ENCODE measurements around the gene EXOC5. TPM values are rescaled to one million over a fixed set of nuclear protein-coding genes. Genes with fewer than 3 reads are reported as not detected.
"Not testable (repeated sequence)": the region's sequence is repeated elsewhere in the genome, so short reads cannot be mapped to it uniquely, and the experiment has no call there.

Gene EXOC5
- total RNA-seq, 5 donors from 2014 or later (not counting 1 experiment from before 2014, with no cell fraction given): 28.3 to 45.1 (median 36.3) TPM

- Mint-ChIP-seq H3K27me3 (no peaks in the 10 kb centered on the region), H3K27ac (no peak overlapping the region), H3K4me1 (peaks cover 0 to 4% (median 0%) of the 10 kb centered on the region in 3 donors), H3K4me3 (no peak overlapping the region), H3K36me3 (peaks cover 26% of the 10 kb centered on the region), H3K9me3 (no peaks in the 10 kb centered on the region)
- Histone ChIP-seq H3K4me1 (ENCODE audit: control insufficient read depth in 1 of 2, extremely low read depth in 1 of 2, insufficient read depth in 2 of 2, low read length in 2 of 2) (no peaks in the 10 kb centered on the region), H3K9me3 (no peaks in the 10 kb centered on the region), H3K36me3 (ENCODE audit: control insufficient read depth in 2 of 2, extremely low read depth in 1 of 2, insufficient read depth in 1 of 2, low read length in 1 of 2) (peaks cover 2 to 18% of the 10 kb centered on the region in 2 donors), H3K4me3 (ENCODE audit: control insufficient read depth in 1 of 2, extremely low read depth in 1 of 2, low read length in 1 of 2) (no peak overlapping the region), H3K27ac (ENCODE audit: low read length) (no peak overlapping the region), H3K27me3 (replicated peaks in 1 of 2; ENCODE audit: control insufficient read depth in 2 of 2, extremely low read depth in 1 of 2, insufficient read depth in 2 of 2, low read length in 1 of 2) (no peaks in the 10 kb centered on the region)
- CTCF ChIA-PET: interaction anchor here in 1 of 2 donors (0.6 kb wide), 1 partner anchor 75 kb away, joined by 4 read pairs; no protein-coding TSS in a partner anchor
- WGBS (ENCODE audit: insufficient coverage): no CpG with 5 or more reads among the region's 2 CpGs
- DNase-seq: no peak
- POLR2A ChIA-PET: interaction anchor here in 1 of 2 donors (0.8 kb wide), 1 partner anchor 24 kb away, joined by 3 read pairs; no protein-coding TSS in a partner anchor
- no peak for ATAC-seq (replicated peaks in 1 of 4)
Observed at GRCh38 chr14:57244106-57244505, 24.6 kb downstream of the EXOC5 start.

- H3K9me3 ChIP-seq: no peaks in the 10 kb centered on the region
Observed at GRCh38 chr14:57243320-57243719, 25.4 kb downstream of the EXOC5 start.

GRCh38 chr14:57240115-57240514 lies 28.6 kb downstream of the EXOC5 start:
- WGBS (ENCODE audit: insufficient coverage): 100% methylated on average over 1 of the region's 7 CpGs
- POLR2A ChIA-PET; H3K9me3 ChIP-seq; H3K4me1 ChIP-seq (ENCODE audit: control insufficient read depth in 1 of 2, extremely low read depth in 1 of 2, insufficient read depth in 2 of 2, low read length in 2 of 2); H3K4me3 ChIP-seq (ENCODE audit: control insufficient read depth in 1 of 2, extremely low read depth in 1 of 2, low read length in 1 of 2); H3K27ac Mint-ChIP-seq; H3K27ac ChIP-seq (ENCODE audit: low read length); H3K4me1 Mint-ChIP-seq; H3K9me3 Mint-ChIP-seq; H3K27me3 ChIP-seq (replicated peaks in 1 of 2; ENCODE audit: control insufficient read depth in 2 of 2, extremely low read depth in 1 of 2, insufficient read depth in 2 of 2, low read length in 1 of 2); CTCF ChIA-PET; ATAC-seq (replicated peaks in 1 of 4); DNase-seq; H3K27me3 Mint-ChIP-seq; H3K4me3 Mint-ChIP-seq: not testable (repeated sequence)
- peaks cover 2 to 22% of the 10 kb centered on the region in 2 donors for H3K36me3 ChIP-seq (ENCODE audit: control insufficient read depth in 2 of 2, extremely low read depth in 1 of 2, insufficient read depth in 1 of 2, low read length in 1 of 2)
- peaks cover 27% of the 10 kb centered on the region for H3K36me3 Mint-ChIP-seq

More at GRCh38 chr14:57243320-57243719, 25.4 kb downstream of the EXOC5 start:
- Histone ChIP-seq H3K27ac (ENCODE audit: low read length) (no peak overlapping the region), H3K4me3 (ENCODE audit: control insufficient read depth in 1 of 2, extremely low read depth in 1 of 2, low read length in 1 of 2) (no peak overlapping the region), H3K36me3 (ENCODE audit: control insufficient read depth in 2 of 2, extremely low read depth in 1 of 2, insufficient read depth in 1 of 2, low read length in 1 of 2) (peaks cover 2 to 22% of the 10 kb centered on the region in 2 donors), H3K27me3 (replicated peaks in 1 of 2; ENCODE audit: control insufficient read depth in 2 of 2, extremely low read depth in 1 of 2, insufficient read depth in 2 of 2, low read length in 1 of 2) (no peaks in the 10 kb centered on the region), H3K4me1 (ENCODE audit: control insufficient read depth in 1 of 2, extremely low read depth in 1 of 2, insufficient read depth in 2 of 2, low read length in 2 of 2) (no peaks in the 10 kb centered on the region)
- no peak overlapping the region for H3K4me3 Mint-ChIP-seq
- DNase-seq (no peak), ATAC-seq (replicated peaks in 1 of 4) (no peak)
- ChIA-PET CTCF (interaction anchor here in 1 of 2 donors (0.5 kb wide), 1 partner anchor 68 kb away, joined by 3 read pairs; no protein-coding TSS in a partner anchor), POLR2A (interaction anchor here in 1 of 2 donors (0.8 kb wide), 1 partner anchor 24 kb away, joined by 3 read pairs; no protein-coding TSS in a partner anchor)
- H3K4me1 Mint-ChIP-seq: no peaks in the 10 kb centered on the region
- H3K36me3 Mint-ChIP-seq: peaks cover 31% of the 10 kb centered on the region
- H3K9me3 Mint-ChIP-seq: no peaks in the 10 kb centered on the region
- no peaks in the 10 kb centered on the region for H3K27me3 Mint-ChIP-seq
- no peak overlapping the region for H3K27ac Mint-ChIP-seq

- Histone ChIP-seq H3K27me3 (replicated peaks in 1 of 2; ENCODE audit: control insufficient read depth in 2 of 2, extremely low read depth in 1 of 2, insufficient read depth in 2 of 2, low read length in 1 of 2) (no peaks in the 10 kb centered on the region), H3K4me3 (ENCODE audit: control insufficient read depth in 1 of 2, extremely low read depth in 1 of 2, low read length in 1 of 2) (no peak overlapping the region), H3K4me1 (ENCODE audit: control insufficient read depth in 1 of 2, extremely low read depth in 1 of 2, insufficient read depth in 2 of 2, low read length in 2 of 2) (no peaks in the 10 kb centered on the region), H3K9me3 (no peaks in the 10 kb centered on the region), H3K36me3 (ENCODE audit: control insufficient read depth in 2 of 2, extremely low read depth in 1 of 2, insufficient read depth in 1 of 2, low read length in 1 of 2) (peaks cover 0 to 40% of the 10 kb centered on the region in 2 donors), H3K27ac (ENCODE audit: low read length) (no peak overlapping the region)
- ChIA-PET CTCF (no interaction called here), POLR2A (no interaction called here)
- DNase-seq: no peak
- Mint-ChIP-seq H3K9me3 (peaks cover 3 to 4% (median 4%) of the 10 kb centered on the region in 3 donors), H3K36me3 (peaks cover 51% of the 10 kb centered on the region), H3K27ac (no peak overlapping the region), H3K27me3 (no peaks in the 10 kb centered on the region), H3K4me1 (no peaks in the 10 kb centered on the region), H3K4me3 (no peak overlapping the region)
- no CpG with 5 or more reads among the region's 1 CpG for WGBS (ENCODE audit: insufficient coverage)
- no peak for ATAC-seq (replicated peaks in 1 of 4)
Observed at GRCh38 chr14:57232006-57232405, 36.7 kb downstream of the EXOC5 start.

GRCh38 chr14:57228320-57228719 lies 40.4 kb downstream of the EXOC5 start:
- H3K27ac ChIP-seq (ENCODE audit: low read length); ATAC-seq (replicated peaks in 1 of 4); H3K9me3 Mint-ChIP-seq; DNase-seq; H3K27me3 Mint-ChIP-seq; H3K4me3 ChIP-seq (ENCODE audit: control insufficient read depth in 1 of 2, extremely low read depth in 1 of 2, low read length in 1 of 2); H3K27me3 ChIP-seq (replicated peaks in 1 of 2; ENCODE audit: control insufficient read depth in 2 of 2, extremely low read depth in 1 of 2, insufficient read depth in 2 of 2, low read length in 1 of 2); H3K4me1 ChIP-seq (ENCODE audit: control insufficient read depth in 1 of 2, extremely low read depth in 1 of 2, insufficient read depth in 2 of 2, low read length in 2 of 2); H3K9me3 ChIP-seq; CTCF ChIA-PET; H3K4me1 Mint-ChIP-seq; H3K27ac Mint-ChIP-seq; H3K4me3 Mint-ChIP-seq: not testable (repeated sequence)
- POLR2A ChIA-PET: interaction anchor here in 1 of 2 donors (0.7 kb wide), 1 partner anchor 46 kb away, joined by 3 read pairs; no protein-coding TSS in a partner anchor
- WGBS (ENCODE audit: insufficient coverage): no CpG with 5 or more reads among the region's 2 CpGs
- H3K36me3 Mint-ChIP-seq: peaks cover 61% of the 10 kb centered on the region
- peaks cover 0 to 39% of the 10 kb centered on the region in 2 donors for H3K36me3 ChIP-seq (ENCODE audit: control insufficient read depth in 2 of 2, extremely low read depth in 1 of 2, insufficient read depth in 1 of 2, low read length in 1 of 2)

- Histone ChIP-seq H3K27me3 (replicated peaks in 1 of 2; ENCODE audit: control insufficient read depth in 2 of 2, extremely low read depth in 1 of 2, insufficient read depth in 2 of 2, low read length in 1 of 2) (no peaks in the 10 kb centered on the region), H3K4me1 (ENCODE audit: control insufficient read depth in 1 of 2, extremely low read depth in 1 of 2, insufficient read depth in 2 of 2, low read length in 2 of 2) (no peaks in the 10 kb centered on the region), H3K36me3 (ENCODE audit: control insufficient read depth in 2 of 2, extremely low read depth in 1 of 2, insufficient read depth in 1 of 2, low read length in 1 of 2) (peaks cover 0 to 34% of the 10 kb centered on the region in 2 donors), H3K9me3 (no peaks in the 10 kb centered on the region), H3K27ac (ENCODE audit: low read length) (no peak overlapping the region), H3K4me3 (ENCODE audit: control insufficient read depth in 1 of 2, extremely low read depth in 1 of 2, low read length in 1 of 2) (no peak overlapping the region)
- no peak overlapping the region for H3K27ac Mint-ChIP-seq
- ChIA-PET CTCF (no interaction called here), POLR2A (no interaction called here)
- WGBS (ENCODE audit: insufficient coverage): no CpG with 5 or more reads among the region's 2 CpGs
- peaks cover 3 to 4% (median 4%) of the 10 kb centered on the region in 3 donors for H3K9me3 Mint-ChIP-seq
- DNase-seq (no peak), ATAC-seq (replicated peaks in 1 of 4) (no peak)
- no peak overlapping the region for H3K4me3 Mint-ChIP-seq
- H3K36me3 Mint-ChIP-seq: peaks cover 59% of the 10 kb centered on the region
- H3K4me1 Mint-ChIP-seq: no peaks in the 10 kb centered on the region
- no peaks in the 10 kb centered on the region for H3K27me3 Mint-ChIP-seq
Observed at GRCh38 chr14:57227083-57227482, 41.6 kb downstream of the EXOC5 start.

- H3K36me3 Mint-ChIP-seq: peaks cover 52% of the 10 kb centered on the region
- no peaks in the 10 kb centered on the region for H3K27me3 ChIP-seq (replicated peaks in 1 of 2; ENCODE audit: control insufficient read depth in 2 of 2, extremely low read depth in 1 of 2, insufficient read depth in 2 of 2, low read length in 1 of 2)
- peaks cover 0 to 27% of the 10 kb centered on the region in 2 donors for H3K36me3 ChIP-seq (ENCODE audit: control insufficient read depth in 2 of 2, extremely low read depth in 1 of 2, insufficient read depth in 1 of 2, low read length in 1 of 2)
- ATAC-seq (replicated peaks in 1 of 4) (no peak), DNase-seq (no peak)
- no peak overlapping the region for H3K4me3 ChIP-seq (ENCODE audit: control insufficient read depth in 1 of 2, extremely low read depth in 1 of 2, low read length in 1 of 2)
- no peak overlapping the region for H3K27ac ChIP-seq (ENCODE audit: low read length)
- H3K9me3 ChIP-seq: no peaks in the 10 kb centered on the region
- ChIA-PET POLR2A (no interaction called here), CTCF (no interaction called here)
- H3K4me3 Mint-ChIP-seq: no peak overlapping the region
- no peaks in the 10 kb centered on the region for H3K27me3 Mint-ChIP-seq
- WGBS (ENCODE audit: insufficient coverage): 83% methylated on average over 1 of the region's 3 CpGs
- no peaks in the 10 kb centered on the region for H3K4me1 Mint-ChIP-seq
- no peaks in the 10 kb centered on the region for H3K4me1 ChIP-seq (ENCODE audit: control insufficient read depth in 1 of 2, extremely low read depth in 1 of 2, insufficient read depth in 2 of 2, low read length in 2 of 2)
- H3K9me3 Mint-ChIP-seq: no peaks in the 10 kb centered on the region
- no peak overlapping the region for H3K27ac Mint-ChIP-seq
Observed at GRCh38 chr14:57221931-57222330, 46.8 kb downstream of the EXOC5 start.

All from T-cell (primary cell).